UCSD-AML1 (cell line): Measurements from ENCODE around the gene TMEM256.

Experiments
- DNase-seq: peaks from one replicate; lab custom pipeline; 2025; ENCODE audit not compliant: unreplicated experiment; lab: John Stamatoyannopoulos, UW

TMEM256 gene

DNA sequence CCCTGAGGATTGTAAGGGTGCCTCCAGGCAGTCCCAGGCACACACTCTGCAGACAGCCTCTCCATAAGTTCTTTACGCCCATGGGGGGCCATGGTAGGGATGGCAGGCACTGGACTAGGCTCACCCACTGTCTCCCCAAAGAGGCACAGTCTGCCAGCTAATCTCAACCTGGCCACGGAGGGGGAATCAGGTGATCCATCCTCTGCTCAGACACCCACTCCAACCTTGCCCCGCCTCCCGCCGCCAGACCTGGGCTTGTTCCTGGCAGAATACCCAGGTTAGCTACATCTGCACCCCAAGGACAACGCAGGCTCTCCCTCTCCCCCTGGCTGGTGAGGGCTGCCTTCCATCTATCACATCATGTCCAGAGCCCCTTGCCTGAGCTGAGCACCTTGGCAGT lies 5.0 kb upstream of the TMEM256 start:
- no peak for DNase-seq

- no peak for DNase-seq
Observed at GRCh38 chr17:7408252-7408727, 4.4 kb upstream of the TMEM256 start.

DNA sequence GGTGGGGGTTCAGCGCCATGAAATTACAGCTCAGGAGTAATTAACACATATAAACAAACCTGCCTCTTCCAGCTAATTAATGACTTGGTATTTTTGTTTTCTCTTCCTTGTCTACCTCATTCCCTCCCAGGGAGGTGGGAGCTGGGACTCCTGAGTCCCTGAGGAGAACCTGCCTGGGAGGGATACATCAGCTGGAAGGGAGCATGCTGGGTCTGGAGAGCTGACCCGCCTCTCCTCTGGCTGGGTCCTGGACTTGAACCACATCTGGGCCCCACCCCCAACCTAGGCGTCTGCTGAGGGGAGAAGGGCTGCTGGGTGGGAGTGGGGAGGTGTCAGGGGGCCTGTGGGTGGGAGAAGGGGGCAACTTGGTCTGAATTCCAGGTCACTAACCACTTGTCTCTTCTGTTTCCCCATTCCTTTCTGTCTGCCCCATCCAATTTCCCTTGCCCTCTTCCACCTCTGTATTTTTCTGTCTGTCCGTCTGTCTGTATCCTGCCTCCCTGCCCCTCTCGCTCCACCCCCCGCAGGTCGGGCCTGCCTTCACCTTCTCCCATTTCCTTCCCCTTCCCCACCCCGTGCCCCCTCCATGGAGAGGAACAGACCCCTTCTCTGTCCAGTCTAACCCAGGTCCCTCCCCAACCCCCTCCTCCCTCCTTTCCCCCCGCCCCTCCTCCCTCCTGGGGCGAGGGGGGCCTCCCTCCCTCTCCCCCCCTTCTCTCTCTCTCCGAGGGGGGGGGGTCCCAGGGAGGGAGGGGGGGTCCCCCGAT lies 3.8 kb upstream of the TMEM256 start, which contains the start of gene NLGN2:
NLGN2 (plus strand) TSS at position 361 of the 767 bp plus-strand sequence. CDS start 411 bp downstream, outside the sequence.
- no peak for DNase-seq

- DNase-seq, result no peak
Observed at GRCh38 chr17:7407082-7407481, 3.2 kb upstream of the TMEM256 start.

DNA sequence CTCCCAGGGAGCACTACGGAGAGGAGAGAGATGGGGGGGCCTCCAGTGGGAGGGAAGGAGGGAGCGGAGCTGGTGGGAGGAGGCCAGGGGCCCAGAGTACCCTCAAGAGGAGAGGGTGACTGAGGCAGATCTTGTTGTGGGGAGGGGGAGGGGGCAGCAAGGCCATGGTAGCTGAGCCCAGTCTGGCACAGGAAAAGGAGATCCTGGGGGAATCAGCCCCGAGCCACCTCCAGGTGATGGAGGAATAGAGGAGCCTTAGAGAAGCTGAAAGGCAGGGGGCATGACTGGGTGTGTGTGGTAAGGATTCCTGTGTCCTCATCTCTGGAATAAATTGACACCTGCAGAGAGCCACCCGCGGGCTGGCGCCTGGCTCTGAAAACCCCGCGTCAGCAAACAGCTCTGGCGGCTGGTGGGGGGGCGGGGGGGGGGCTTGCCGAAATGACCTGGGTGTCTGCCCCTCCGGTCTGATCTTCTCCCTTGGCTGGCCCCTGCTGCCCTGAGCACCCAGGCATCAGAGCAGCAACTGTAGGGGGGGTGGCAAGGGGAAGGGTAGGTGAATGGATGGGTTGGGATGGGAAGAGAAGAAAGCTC lies 2.4 kb upstream of the TMEM256 start:
- DNase-seq, result no peak

- no peak for DNase-seq
Observed at GRCh38 chr17:7405350-7406234, 1.7 kb upstream of the TMEM256 start.

DNA sequence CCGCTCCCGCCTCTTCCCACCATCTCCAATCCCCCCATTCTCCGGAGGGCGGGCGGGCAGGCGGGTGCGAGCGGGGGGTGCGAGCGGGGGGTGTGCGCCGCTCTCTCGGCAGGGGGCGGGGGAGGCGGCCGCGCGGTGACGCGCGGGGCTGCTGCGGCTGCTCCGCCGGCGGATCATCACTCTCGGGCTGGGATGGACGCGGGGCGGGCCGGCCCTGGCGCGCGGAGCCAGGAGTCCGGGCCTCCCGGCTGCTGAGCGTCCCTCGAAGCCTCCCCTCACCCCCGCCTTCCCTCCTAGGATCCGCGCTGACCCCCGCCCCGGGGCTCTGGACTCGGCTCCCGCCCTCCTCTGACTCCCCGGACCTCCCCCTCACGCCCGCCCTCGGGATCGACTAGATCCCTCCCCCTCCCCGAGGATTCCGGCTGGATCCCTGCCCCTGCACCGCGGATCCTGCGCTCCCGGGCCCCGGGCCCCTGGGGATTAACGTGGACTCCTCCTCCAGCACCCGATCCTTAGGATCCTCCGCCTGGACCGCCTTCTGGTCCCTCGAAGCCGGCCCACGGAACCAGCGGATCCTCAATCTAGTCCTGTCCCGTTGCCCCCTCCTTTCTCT lies 946 bp upstream of the TMEM256 start:
- DNase-seq, result peak; percentile 53

GRCh38 chr17:7403727-7403976 lies 245 bp downstream of the TMEM256 start:
- no peak for DNase-seq

DNA sequence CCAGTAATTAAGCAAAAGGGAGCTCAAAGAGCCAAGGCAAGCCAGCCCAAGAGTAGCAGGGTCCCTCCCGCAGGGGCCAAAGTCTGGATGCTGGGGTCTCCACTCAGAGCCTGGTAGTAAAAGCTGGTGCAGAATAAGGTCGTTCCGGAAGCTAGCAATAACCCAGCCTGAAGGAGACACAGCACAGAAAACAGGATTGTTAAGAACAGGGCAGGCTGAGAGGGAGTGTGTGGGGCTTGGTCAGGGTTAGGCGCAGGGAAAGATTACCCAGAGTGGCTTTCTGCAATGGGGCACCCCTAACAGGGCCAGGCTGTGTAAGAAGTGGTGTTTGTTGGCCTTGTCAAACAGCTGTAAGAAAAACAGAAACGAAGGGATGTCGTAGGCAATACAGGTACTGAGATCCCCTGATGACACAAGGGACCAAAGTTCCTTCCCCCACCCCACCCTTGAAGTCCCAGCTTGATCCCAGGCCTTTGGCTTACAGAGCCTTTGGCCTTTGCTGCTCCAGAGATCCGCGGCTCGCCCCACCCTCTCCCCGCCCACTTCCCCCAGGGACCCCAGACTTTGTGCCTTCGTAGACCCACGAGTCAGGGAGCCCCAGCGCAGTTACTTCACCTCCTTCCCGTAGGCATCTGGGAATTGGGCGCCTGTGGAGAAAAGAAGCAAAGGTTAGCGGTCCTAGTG lies 712 bp downstream of the TMEM256 start:
- peak; percentile 76 for DNase-seq

GRCh38 chr17:7398612-7399011 lies 5.3 kb downstream of the TMEM256 start:
- no peak for DNase-seq

- no peak for DNase-seq
Observed at GRCh38 chr17:7396147-7396546, 7.8 kb downstream of the TMEM256 start.

DNA sequence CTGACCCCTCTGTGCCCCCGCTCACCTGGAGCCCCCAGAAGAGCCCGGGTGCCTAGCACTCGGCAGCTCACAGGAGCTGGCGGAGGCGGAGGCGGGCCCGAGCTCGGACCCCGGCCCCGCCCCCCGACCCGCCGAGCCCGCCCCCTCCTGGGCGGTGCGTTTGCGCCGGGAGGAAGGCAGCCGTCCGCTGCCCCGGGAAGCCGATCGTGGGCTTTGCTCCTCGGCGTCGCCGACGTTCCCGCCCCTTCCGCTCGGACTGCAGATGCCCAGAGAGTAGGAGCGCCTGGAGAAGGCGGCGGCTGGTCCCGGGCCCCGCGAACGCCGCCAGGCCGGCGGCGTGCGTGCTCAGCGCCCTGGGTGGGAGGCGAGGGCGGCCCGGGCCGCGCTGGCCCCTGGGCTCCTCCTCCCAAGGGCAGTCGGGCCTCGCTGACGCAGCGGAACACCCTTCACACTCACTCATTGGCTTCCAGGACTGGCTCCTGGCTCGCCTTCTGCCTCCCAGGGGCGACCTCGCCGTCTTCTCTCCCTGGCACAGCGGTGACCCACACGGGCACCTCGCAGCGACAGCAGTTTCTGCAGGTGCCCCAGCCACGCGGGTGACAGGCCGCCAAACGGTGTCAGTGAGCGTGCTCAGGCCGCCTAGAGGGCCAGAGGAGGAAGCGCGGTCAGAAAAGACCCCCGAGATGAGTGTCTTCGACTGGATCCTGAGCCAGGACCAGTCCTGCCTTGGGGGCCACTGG lies 9.3 kb downstream of the TMEM256 start, which contains the start of gene PLSCR3:
PLSCR3 (minus strand) TSS at position 74 of the 740 bp plus-strand sequence. CDS start 415 bp downstream, outside the sequence.
- DNase-seq, result peak; percentile 87

GRCh38 chr17:7393613-7394451 lies 10.1 kb downstream of the TMEM256 start:
- no peak for DNase-seq

DNA sequence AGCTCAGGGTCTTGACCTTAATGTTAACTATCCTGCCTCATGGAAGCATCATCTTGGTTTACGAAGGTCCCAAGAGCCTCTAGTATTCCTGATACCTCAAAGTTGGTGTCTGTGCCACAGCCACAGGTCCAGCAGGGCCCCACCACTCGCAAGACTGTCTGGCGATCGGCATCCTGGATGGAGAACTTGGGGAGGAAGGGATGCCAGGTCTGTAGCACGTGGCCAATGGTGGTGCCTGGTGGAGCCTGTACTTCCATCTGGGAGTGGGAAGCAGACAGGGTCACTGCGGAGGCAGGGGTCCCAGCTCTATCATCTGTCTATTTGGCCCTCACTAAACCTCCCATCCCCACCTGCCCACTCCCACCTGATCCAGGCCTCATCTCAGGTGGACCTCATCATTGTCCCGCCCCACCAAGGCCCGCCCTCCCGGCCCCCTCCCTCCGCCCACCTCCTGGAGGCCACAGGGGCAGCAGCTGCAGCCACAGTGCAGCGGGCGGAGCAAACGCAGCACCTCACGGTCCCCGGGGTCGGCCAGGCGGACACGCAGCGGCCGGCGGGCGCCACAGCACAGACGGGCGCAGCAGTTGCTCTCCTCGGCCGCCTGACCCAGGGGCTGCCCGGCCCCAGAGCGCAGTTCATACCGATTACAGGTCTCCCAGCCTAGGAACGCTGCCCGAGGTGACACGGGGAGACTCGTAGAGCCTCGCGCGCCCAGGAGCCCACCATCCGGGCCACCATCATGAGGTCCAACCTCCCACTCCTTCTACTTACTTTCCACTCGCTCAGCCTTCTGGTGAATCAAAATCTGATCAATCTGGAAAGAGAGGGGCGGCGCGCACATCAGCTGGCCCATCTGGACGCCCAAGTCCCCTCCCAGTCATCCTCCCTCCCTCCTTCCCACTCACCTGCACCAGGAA lies 10.9 kb downstream of the TMEM256 start:
- no peak for DNase-seq

- no peak for DNase-seq
Observed at GRCh38 chr17:7391307-7391706, 12.6 kb downstream of the TMEM256 start.

- DNase-seq, result no peak
Observed at GRCh38 chr17:7389924-7390910, 13.7 kb downstream of the TMEM256 start.

DNA sequence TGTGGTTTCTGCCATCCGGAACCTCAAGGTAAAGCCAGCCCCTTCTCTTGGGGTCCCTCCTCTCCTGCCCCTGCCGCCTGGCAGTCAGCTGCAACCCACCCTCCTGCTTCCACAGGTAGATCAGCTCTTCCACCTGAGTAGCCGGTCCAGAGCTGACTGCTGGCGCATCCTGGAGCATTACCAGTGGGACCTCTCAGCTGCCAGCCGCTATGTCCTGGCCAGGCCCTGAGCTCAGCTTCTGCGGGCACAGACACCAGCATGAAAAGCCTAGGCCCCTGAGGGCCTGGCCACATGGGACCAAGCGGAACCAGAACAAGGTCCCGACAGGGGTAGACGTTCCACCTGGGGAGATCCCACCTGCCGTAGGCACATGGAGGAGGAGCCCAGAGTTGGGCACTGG lies 15.0 kb downstream of the TMEM256 start:
- no peak for DNase-seq
